Lower lobe of right lung (tissue), 2 donors: ENCODE data around the gene PATE4. TPM values are rescaled to one million over a fixed set of nuclear protein-coding genes. Genes with fewer than 3 reads are reported as not detected.

Experiments used
- ATAC-seq, 2 donors: fragments of 200-7000 bp; cut with Tn5 transposase; one replicate each; pipeline ENCODE4 v1.9.1; 2020 to 2022; ENCODE audit warnings: mild to moderate bottlenecking in 2 of 2, moderate library complexity in 2 of 2
- DNase-seq: peaks from one replicate; pipeline ENCODE4 v3.0.0-alpha.2; 2020
- H3K27ac ChIP-seq: fragments of 200-600 bp; one replicate; pipeline ENCODE4 v1.8.0; 2022
- H3K27me3 ChIP-seq: fragments of 200-600 bp; one replicate; pipeline ENCODE4 v1.8.0; 2022; ENCODE audit warnings: low read depth
- H3K36me3 ChIP-seq: fragments of 200-600 bp; one replicate; pipeline ENCODE4 v1.8.0; 2022; ENCODE audit warnings: mild to moderate bottlenecking
- H3K4me1 ChIP-seq: fragments of 200-600 bp; one replicate; pipeline ENCODE4 v1.8.0; 2022
- H3K4me3 ChIP-seq: fragments of 200-600 bp; one replicate; pipeline ENCODE4 v1.8.0; 2022; ENCODE audit warnings: mild to moderate bottlenecking
- H3K9me3 ChIP-seq: fragments of 200-600 bp; one replicate; pipeline ENCODE4 v1.8.0; 2022
- CTCF ChIP-seq: fragments of 200-600 bp; IDR thresholded peaks from one replicate; pipeline ENCODE4 v1.8.0; 2022; ENCODE audit warnings: antibody characterized with exemption, mild to moderate bottlenecking
- intact Hi-C: fragments of 100-400 bp; cut with DNase I; formaldehyde crosslinking; loops from one replicate; pipeline ENCODE4 v1.11.0; 2022
- total RNA-seq: library from RNA; stranded (reverse); fragmentation: NEBNext Ultra II Directional; extraction: Animal tissue kit (Norgen Biotek cat#: 25700); gene quantifications from one replicate; pipeline ENCODE4 v1.2.1, GENCODE V29; 2021
- donor health status: DM: no; HTN: yes; CAD: no; lungs with severe emphysema.

The PATE4 gene
- total RNA-seq, 1 donor from 2014 or later, result not detected

- H3K36me3 ChIP-seq, result no peaks in the 10 kb centered on the region
- no peaks in the 10 kb centered on the region for H3K4me1 ChIP-seq
- TF ChIP-seq CTCF, result no peak
- H3K4me3 ChIP-seq, result no peak overlapping the region
- no peaks in the 10 kb centered on the region for H3K27me3 ChIP-seq
- intact Hi-C loops, result no loop called here
- no peaks in the 10 kb centered on the region for H3K9me3 ChIP-seq
- no peak overlapping the region for H3K27ac ChIP-seq
- ATAC-seq (no peak), DNase-seq (no peak)
Measured at GRCh38 chr11:125873881-125874555, 40.9 kb downstream of the PATE4 start.

- intact Hi-C loops, result no loop called here
- H3K27me3 ChIP-seq, result no peaks in the 10 kb centered on the region
- H3K9me3 ChIP-seq, result no peaks in the 10 kb centered on the region
- no peaks in the 10 kb centered on the region for H3K4me1 ChIP-seq
- TF ChIP-seq CTCF, result peak; percentile 76
- no peaks in the 10 kb centered on the region for H3K36me3 ChIP-seq
- DNase-seq (no peak), ATAC-seq (peak; percentile 81 to 91)
- no peak overlapping the region for H3K27ac ChIP-seq
- no peak overlapping the region for H3K4me3 ChIP-seq
Measured at GRCh38 chr11:125874556-125875124, 41.5 kb downstream of the PATE4 start.

- no peaks in the 10 kb centered on the region for H3K36me3 ChIP-seq
- no peaks in the 10 kb centered on the region for H3K9me3 ChIP-seq
- intact Hi-C loops, result no loop called here
- no peak overlapping the region for H3K27ac ChIP-seq
- no peak overlapping the region for H3K4me3 ChIP-seq
- no peak for TF ChIP-seq CTCF
- DNase-seq (no peak), ATAC-seq (no peak)
- H3K27me3 ChIP-seq, result no peaks in the 10 kb centered on the region
- H3K4me1 ChIP-seq, result no peaks in the 10 kb centered on the region
Measured at GRCh38 chr11:125881291-125881690, 48.2 kb downstream of the PATE4 start.

GRCh38 chr11:125883375-125883774, 50.3 kb downstream of the PATE4 start:
- intact Hi-C loops, result no loop called here
- H3K27ac ChIP-seq, result no peak overlapping the region
- no peak for TF ChIP-seq CTCF
- H3K4me1 ChIP-seq, result peaks cover 3% of the 10 kb centered on the region
- H3K4me3 ChIP-seq, result no peak overlapping the region
- no peak for DNase-seq
- H3K36me3 ChIP-seq, result no peaks in the 10 kb centered on the region
- no peaks in the 10 kb centered on the region for H3K27me3 ChIP-seq
- no peaks in the 10 kb centered on the region for H3K9me3 ChIP-seq
- ATAC-seq, result no peak

- peak; percentile 67 for DNase-seq
- peak overlapping the region; percentile 88 for H3K4me3 ChIP-seq
- peaks cover 10% of the 10 kb centered on the region for H3K4me1 ChIP-seq
- peak overlapping the region; percentile 96 for H3K27ac ChIP-seq
- H3K36me3 ChIP-seq, result peaks cover 2% of the 10 kb centered on the region
- no peak for TF ChIP-seq CTCF
- no peaks in the 10 kb centered on the region for H3K9me3 ChIP-seq
- H3K27me3 ChIP-seq, result no peaks in the 10 kb centered on the region
- intact Hi-C loops, result no loop called here
- peak; percentile 55 to 61 for ATAC-seq
Measured at GRCh38 chr11:125886997-125887372, 53.9 kb downstream of the PATE4 start.
